CD4-positive, alpha-beta T cell (primary cell): ENCODE data around the gene FAM83F. TPM values are rescaled to one million over a fixed set of nuclear protein-coding genes. Genes with fewer than 3 reads are reported as not detected.

ENCODE experiments used
- ATAC-seq: fragments of 200-7000 bp; cut with Tn5 transposase; one replicate; pipeline ENCODE4 v1.10.0; 2022; ENCODE audit warnings: mild to moderate bottlenecking; ENCODE audit not compliant: poor library complexity
- CTCF ChIA-PET: fragments of 350-600 bp; sonication (Branson Sonifier 250); formaldehyde crosslinking; loops from one replicate; lab custom pipeline; 2021; ENCODE audit warnings: antibody characterized with exemption, inconsistent platforms; lab: Charles Lee
- POLR2A ChIA-PET: fragments of 350-600 bp; sonication (Branson Sonifier 250); formaldehyde crosslinking; loops from one replicate; lab custom pipeline; 2021; ENCODE audit warnings: antibody characterized with exemption, inconsistent platforms; lab: Charles Lee
- DNase-seq, 14 experiments: peaks; one replicate each; pipeline ENCODE4 v3.0.0-alpha.2; 2013 to 2020; ENCODE audit warnings: mixed read lengths in 2 of 14
- H3K27ac ChIP-seq, 2 donors: one replicate each; pipeline versions ENCODE4 v1.5.1 to v1.7.0; 2013; ENCODE audit warnings: low read length in 2 of 2, low read depth in 1 of 2, mild to moderate bottlenecking in 1 of 2
- H3K27me3 ChIP-seq, 2 experiments: 1 replicate in 1 of 2; 2 replicates in 1 of 2; pipeline versions ENCODE4 v1.6.1 to v1.7.0; 2013; ENCODE audit warnings: low read length in 2 of 2, control low read depth in 1 of 2, mild to moderate bottlenecking in 1 of 2, moderate library complexity in 1 of 2; ENCODE audit not compliant: insufficient read depth in 2 of 2, control insufficient read depth in 1 of 2
- H3K36me3 ChIP-seq: one replicate; pipeline ENCODE4 v1.6.1; 2013; ENCODE audit warnings: low read length, control low read depth; ENCODE audit not compliant: insufficient read depth
- H3K4me1 ChIP-seq: one replicate; pipeline ENCODE4 v1.6.1; 2013; ENCODE audit warnings: low read length, control low read depth; ENCODE audit not compliant: insufficient read depth
- H3K4me3 ChIP-seq: one replicate; pipeline ENCODE4 v1.5.1; 2013; ENCODE audit warnings: mild to moderate bottlenecking, low read length, moderate library complexity
- H3K9me3 ChIP-seq, 2 experiments: 1 replicate in 1 of 2; 2 replicates in 1 of 2; pipeline versions ENCODE4 v1.6.1 to v1.7.0; 2013; ENCODE audit warnings: low read length in 2 of 2, mild to moderate bottlenecking in 2 of 2, control low read depth in 1 of 2, moderate library complexity in 1 of 2; ENCODE audit not compliant: control insufficient read depth in 1 of 2, insufficient read depth in 1 of 2
- H3K27ac Mint-ChIP-seq: one replicate; pipeline ENCODE4 v1.8.0; 2020; ENCODE audit warnings: mixed read lengths
- H3K27me3 Mint-ChIP-seq: one replicate; pipeline ENCODE4 v1.8.0; 2021; ENCODE audit warnings: mixed read lengths
- H3K36me3 Mint-ChIP-seq: one replicate; pipeline ENCODE4 v1.8.0; 2021; ENCODE audit warnings: low read depth, mixed read lengths
- H3K4me1 Mint-ChIP-seq: one replicate; pipeline ENCODE4 v1.8.0; 2021; ENCODE audit warnings: low read depth, mixed read lengths
- H3K4me3 Mint-ChIP-seq: one replicate; pipeline ENCODE4 v1.8.0; 2020; ENCODE audit warnings: mild to moderate bottlenecking, mixed read lengths
- H3K9me3 Mint-ChIP-seq: one replicate; pipeline ENCODE4 v1.8.0; 2020; ENCODE audit warnings: mixed read lengths
- intact Hi-C, 2 experiments: fragments of 100-400 bp; cut with DNase I in 1 of 2; cut with micrococcal nuclease in 1 of 2; formaldehyde crosslinking; loops; one replicate each; pipeline versions ENCODE4 v1.15.1 to v1.9.0; 2023 to 2025; cut with DNase I, micrococcal nuclease
- total RNA-seq, 174 experiments: library from RNA in 2 of 174; stranded (reverse) in 2 of 174; gene quantifications; one replicate each; pipeline ENCODE4 v1.2.3 and lab custom pipeline; 2021 to 2026
- TF ChIP-seq, protein P1 (sequence below): fragments of 200-600 bp; IDR thresholded peaks from one replicate; pipeline ENCODE4 v1.8.0; 2022; ENCODE audit warnings: antibody characterized with exemption, mild to moderate bottlenecking

Gene FAM83F
- total RNA-seq, 2 experiments from 2014 or later, result 5.2 to 6.8 TPM

DNA sequence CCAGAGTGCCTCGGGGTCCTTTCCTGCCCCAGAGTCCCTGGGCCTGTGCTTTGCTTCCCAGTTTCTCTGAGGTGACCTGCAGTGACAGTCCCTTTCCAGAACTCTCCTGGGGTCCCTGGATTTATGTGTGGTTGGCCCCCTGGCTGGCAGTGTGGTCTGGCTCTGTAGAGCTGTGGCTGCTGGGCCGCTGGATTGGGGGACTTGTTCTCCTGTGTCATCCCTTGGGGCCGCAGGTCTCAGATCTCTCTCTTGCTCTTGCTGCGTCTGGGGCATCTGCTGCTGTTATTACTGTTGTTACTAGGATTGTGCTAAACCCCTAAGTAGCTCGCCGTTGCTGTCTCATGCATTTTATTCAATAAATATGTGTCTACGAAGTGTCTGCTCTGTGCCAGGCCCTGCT, 31.9 kb downstream of the FAM83F start:
- TF ChIP-seq, protein P1, sequence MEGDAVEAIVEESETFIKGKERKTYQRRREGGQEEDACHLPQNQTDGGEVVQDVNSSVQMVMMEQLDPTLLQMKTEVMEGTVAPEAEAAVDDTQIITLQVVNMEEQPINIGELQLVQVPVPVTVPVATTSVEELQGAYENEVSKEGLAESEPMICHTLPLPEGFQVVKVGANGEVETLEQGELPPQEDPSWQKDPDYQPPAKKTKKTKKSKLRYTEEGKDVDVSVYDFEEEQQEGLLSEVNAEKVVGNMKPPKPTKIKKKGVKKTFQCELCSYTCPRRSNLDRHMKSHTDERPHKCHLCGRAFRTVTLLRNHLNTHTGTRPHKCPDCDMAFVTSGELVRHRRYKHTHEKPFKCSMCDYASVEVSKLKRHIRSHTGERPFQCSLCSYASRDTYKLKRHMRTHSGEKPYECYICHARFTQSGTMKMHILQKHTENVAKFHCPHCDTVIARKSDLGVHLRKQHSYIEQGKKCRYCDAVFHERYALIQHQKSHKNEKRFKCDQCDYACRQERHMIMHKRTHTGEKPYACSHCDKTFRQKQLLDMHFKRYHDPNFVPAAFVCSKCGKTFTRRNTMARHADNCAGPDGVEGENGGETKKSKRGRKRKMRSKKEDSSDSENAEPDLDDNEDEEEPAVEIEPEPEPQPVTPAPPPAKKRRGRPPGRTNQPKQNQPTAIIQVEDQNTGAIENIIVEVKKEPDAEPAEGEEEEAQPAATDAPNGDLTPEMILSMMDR, result no peak
- no peaks in the 10 kb centered on the region for H3K27me3 Mint-ChIP-seq
- H3K9me3 Mint-ChIP-seq, result no peaks in the 10 kb centered on the region
- H3K27ac Mint-ChIP-seq, result no peak overlapping the region
- CTCF ChIA-PET, result no interaction called here
- peaks cover 4% of the 10 kb centered on the region for H3K4me1 Mint-ChIP-seq
- POLR2A ChIA-PET, result no interaction called here
- Histone ChIP-seq H3K4me1 (peaks cover 9% of the 10 kb centered on the region), H3K9me3 (no peaks in the 10 kb centered on the region), H3K36me3 (no peaks in the 10 kb centered on the region), H3K27me3 (no peaks in the 10 kb centered on the region), H3K4me3 (no peak overlapping the region), H3K27ac (no peak overlapping the region)
- H3K4me3 Mint-ChIP-seq, result no peak overlapping the region
- no peak for ATAC-seq
- intact Hi-C loops, result loop anchor here in 1 of 2 experiments (10.0 kb wide), 1 partner anchor 322 kb away; no protein-coding TSS in a partner anchor
- no peak for DNase-seq
- H3K36me3 Mint-ChIP-seq, result no peaks in the 10 kb centered on the region

DNA sequence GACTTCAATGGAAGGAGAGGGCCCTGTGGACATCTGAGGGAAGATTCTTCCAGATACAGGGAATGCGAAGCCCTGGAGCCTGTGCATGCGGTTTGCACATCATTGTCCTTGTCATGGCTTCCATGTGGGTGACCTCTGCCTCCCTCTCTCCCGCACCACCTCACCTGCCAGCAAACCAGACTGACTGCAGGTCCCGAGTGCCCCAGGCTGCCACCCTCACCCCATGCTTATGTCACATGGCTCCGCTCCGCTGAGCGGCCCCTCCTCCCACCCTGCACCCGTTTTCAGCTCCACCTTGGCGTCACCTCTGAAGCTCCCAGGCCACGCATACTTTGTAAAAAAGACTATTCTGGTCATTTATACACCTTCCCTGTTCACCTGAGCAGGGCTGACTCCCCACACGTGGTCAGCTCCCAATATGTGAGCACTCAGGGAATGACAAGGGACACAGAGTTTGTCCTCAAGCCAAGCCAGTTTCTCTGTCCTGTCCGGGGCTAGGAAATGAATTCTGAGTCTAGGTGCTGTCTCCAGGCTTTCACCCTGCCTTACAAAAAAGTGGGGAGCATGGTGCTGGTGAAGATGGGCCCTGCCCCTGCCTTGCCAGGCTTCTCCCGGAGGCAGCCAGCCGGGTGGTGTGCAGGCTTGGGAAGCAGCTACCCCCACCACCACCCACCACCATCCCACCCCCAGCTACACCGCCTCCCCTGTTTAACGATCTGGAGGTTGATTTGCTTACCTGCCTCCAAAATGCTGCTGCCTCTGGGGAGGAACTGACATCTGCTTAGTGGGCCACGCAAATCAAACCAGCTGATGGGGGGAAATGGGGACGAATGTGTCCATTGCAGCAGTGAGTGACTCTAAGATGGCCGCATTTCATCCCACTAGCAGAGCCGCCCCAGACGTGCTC, 32.7 kb downstream of the FAM83F start:
- TF ChIP-seq, protein P1, result no peak
- H3K4me1 ChIP-seq, result peaks cover 9% of the 10 kb centered on the region
- no peaks in the 10 kb centered on the region for H3K36me3 Mint-ChIP-seq
- DNase-seq, result no peak
- no peaks in the 10 kb centered on the region for H3K27me3 Mint-ChIP-seq
- no peaks in the 10 kb centered on the region for H3K9me3 ChIP-seq
- CTCF ChIA-PET, result no interaction called here
- no peaks in the 10 kb centered on the region for H3K27me3 ChIP-seq
- H3K4me3 Mint-ChIP-seq, result no peak overlapping the region
- H3K27ac Mint-ChIP-seq, result no peak overlapping the region
- H3K9me3 Mint-ChIP-seq, result no peaks in the 10 kb centered on the region
- no peaks in the 10 kb centered on the region for H3K36me3 ChIP-seq
- H3K4me3 ChIP-seq, result no peak overlapping the region
- POLR2A ChIA-PET, result interaction anchor here (2.2 kb wide), 1 partner anchor 17 kb away, joined by 7 read pairs; no protein-coding TSS in a partner anchor
- intact Hi-C loops, result loop anchor here in 1 of 2 experiments (10.0 kb wide), 1 partner anchor 323 kb away; no protein-coding TSS in a partner anchor
- H3K27ac ChIP-seq, result no peak overlapping the region
- peaks cover 4% of the 10 kb centered on the region for H3K4me1 Mint-ChIP-seq
- ATAC-seq, result no peak

DNA sequence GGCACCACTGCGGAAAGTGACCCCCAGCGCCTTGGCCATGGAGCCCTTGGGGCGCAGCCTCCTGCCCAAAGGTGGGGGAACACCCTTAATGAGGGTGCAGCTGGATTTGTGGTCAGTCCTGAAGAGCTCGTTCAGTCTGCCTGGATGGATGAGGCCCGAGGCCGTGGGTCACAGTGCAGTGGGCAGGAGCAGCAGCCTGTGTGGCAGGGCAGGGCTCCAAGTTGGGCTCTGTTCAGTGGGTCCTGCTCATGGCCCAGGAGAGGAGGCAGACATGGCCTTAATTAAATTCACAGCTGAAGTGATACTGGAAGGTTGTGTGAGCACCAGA, 33.3 kb downstream of the FAM83F start:
- H3K36me3 Mint-ChIP-seq, result no peaks in the 10 kb centered on the region
- CTCF ChIA-PET, result no interaction called here

More for the DNA sequence above, 33.3 kb downstream of the FAM83F start:
- peaks cover 4% of the 10 kb centered on the region for H3K4me1 Mint-ChIP-seq
- POLR2A ChIA-PET, result interaction anchor here (2.2 kb wide), 1 partner anchor 16 kb away, joined by 7 read pairs; no protein-coding TSS in a partner anchor
- TF ChIP-seq, protein P1, result no peak
- H3K9me3 Mint-ChIP-seq, result no peaks in the 10 kb centered on the region
- Histone ChIP-seq H3K4me3 (no peak overlapping the region), H3K4me1 (peaks cover 9% of the 10 kb centered on the region), H3K27me3 (no peaks in the 10 kb centered on the region), H3K27ac (no peak overlapping the region), H3K9me3 (no peaks in the 10 kb centered on the region), H3K36me3 (no peaks in the 10 kb centered on the region)
- DNase-seq (no peak), ATAC-seq (no peak)
- no peak overlapping the region for H3K27ac Mint-ChIP-seq
- intact Hi-C loops, result loop anchor here in 1 of 2 experiments (10.0 kb wide), 1 partner anchor 323 kb away; no protein-coding TSS in a partner anchor
- H3K27me3 Mint-ChIP-seq, result no peaks in the 10 kb centered on the region
- no peak overlapping the region for H3K4me3 Mint-ChIP-seq
